NCI-H1105 (cell line): Measurements from ENCODE around the gene CYBC1.
"Not testable (repeated sequence)": the region's sequence is repeated elsewhere in the genome, so short reads cannot be mapped to it uniquely, and the experiment has no call there.

ENCODE experiments used
- DNase-seq: peaks from one replicate; lab custom pipeline; 2025; lab: John Stamatoyannopoulos, UW

The CYBC1 gene

GRCh38 chr17:82477934-82478333, 27.4 kb upstream of the CYBC1 start:
- no peak for DNase-seq

- no peak for DNase-seq
Observed at GRCh38 chr17:82475458-82475857, 24.9 kb upstream of the CYBC1 start.

- DNase-seq: no peak
Observed at GRCh38 chr17:82474223-82475010, 23.9 kb upstream of the CYBC1 start.

GRCh38 chr17:82470065-82470464, 19.5 kb upstream of the CYBC1 start:
- DNase-seq: no peak

- no peak for DNase-seq
Observed at GRCh38 chr17:82468692-82469091, 18.1 kb upstream of the CYBC1 start.

GRCh38 chr17:82465023-82465603, 14.6 kb upstream of the CYBC1 start:
- DNase-seq: no peak

GRCh38 chr17:82464567-82464929, 14.0 kb upstream of the CYBC1 start:
- DNase-seq: no peak

GRCh38 chr17:82463925-82464566, 13.5 kb upstream of the CYBC1 start:
- DNase-seq: no peak

- DNase-seq: no peak
Observed at GRCh38 chr17:82463391-82463790, 12.8 kb upstream of the CYBC1 start.

- no peak for DNase-seq
Observed at GRCh38 chr17:82461827-82462524, 11.4 kb upstream of the CYBC1 start.

- not testable (repeated sequence) for DNase-seq
Observed at GRCh38 chr17:82459936-82460335, 9.4 kb upstream of the CYBC1 start.

GRCh38 chr17:82458885-82459424, 8.4 kb upstream of the CYBC1 start:
- no peak for DNase-seq

GRCh38 chr17:82458179-82458884, 7.8 kb upstream of the CYBC1 start, which contains the start of gene NARF:
TSS of gene NARF (plus strand) at chr17:82458741. CDS start at chr17:82458804, 63 bp downstream.
- DNase-seq: peak; percentile 98

GRCh38 chr17:82457929-82458178, 7.3 kb upstream of the CYBC1 start:
- DNase-seq: no peak

GRCh38 chr17:82457073-82457928, 6.7 kb upstream of the CYBC1 start:
- no peak for DNase-seq

GRCh38 chr17:82453706-82454105, 3.2 kb upstream of the CYBC1 start:
- not testable (repeated sequence) for DNase-seq

GRCh38 chr17:82453151-82453550, 2.6 kb upstream of the CYBC1 start:
- DNase-seq: not testable (repeated sequence)

GRCh38 chr17:82452162-82452561, 1.6 kb upstream of the CYBC1 start:
- no peak for DNase-seq

- DNase-seq: no peak
Observed at GRCh38 chr17:82449883-82450356, 632 bp downstream of the CYBC1 start.

GRCh38 chr17:82449131-82449882, 1.2 kb downstream of the CYBC1 start:
- DNase-seq: no peak
